ENCODE data around the gene SPTB.
A peak's percentile ranks its signal among the peaks of the same experiment; 100 is the strongest.

Gene SPTB

GRCh38 chr14:64880221-64881121, 764 bp upstream of the SPTB start:
- peak; percentile 84 for DNase-seq

- DNase-seq, result no peak
Measured at GRCh38 chr14:64878837-64879634, 671 bp downstream of the SPTB start.

GRCh38 chr14:64877846-64878245, 1.9 kb downstream of the SPTB start:
- no peak for DNase-seq

GRCh38 chr14:64875350-64875749, 4.4 kb downstream of the SPTB start:
- no peak for DNase-seq

GRCh38 chr14:64873506-64874219, 6.0 kb downstream of the SPTB start:
- no peak for DNase-seq

GRCh38 chr14:64871344-64871743, 8.4 kb downstream of the SPTB start:
- no peak for DNase-seq

- no peak for DNase-seq
Measured at GRCh38 chr14:64870160-64870559, 9.5 kb downstream of the SPTB start.

GRCh38 chr14:64868841-64869240, 10.9 kb downstream of the SPTB start:
- DNase-seq, result no peak

GRCh38 chr14:64868379-64868778, 11.3 kb downstream of the SPTB start:
- DNase-seq, result no peak

GRCh38 chr14:64867182-64867581, 12.5 kb downstream of the SPTB start:
- DNase-seq, result no peak

- DNase-seq, result no peak
Measured at GRCh38 chr14:64865992-64866391, 13.7 kb downstream of the SPTB start.

- DNase-seq, result no peak
Measured at GRCh38 chr14:64865109-64865508, 14.6 kb downstream of the SPTB start.

GRCh38 chr14:64864258-64864657, 15.4 kb downstream of the SPTB start:
- no peak for DNase-seq

GRCh38 chr14:64861916-64862315, 17.8 kb downstream of the SPTB start:
- DNase-seq, result no peak

GRCh38 chr14:64860039-64860438, 19.7 kb downstream of the SPTB start:
- no peak for DNase-seq

GRCh38 chr14:64857979-64858744, 21.5 kb downstream of the SPTB start:
- DNase-seq, result no peak

GRCh38 chr14:64856529-64857445, 22.9 kb downstream of the SPTB start:
- no peak for DNase-seq

- DNase-seq, result no peak
Measured at GRCh38 chr14:64855721-64856528, 23.8 kb downstream of the SPTB start.

- DNase-seq, result no peak
Measured at GRCh38 chr14:64850369-64851137, 29.2 kb downstream of the SPTB start.

- DNase-seq, result no peak
Measured at GRCh38 chr14:64849940-64850339, 29.8 kb downstream of the SPTB start.

All from activated effector memory CD4-positive, alpha-beta T cell treated with anti-CD3 and anti-CD28 coated beads, Interleukin-2, amount 50 U/mL, for 16 hours (primary cell).